GM18519 (cell line): ENCODE results near the gene SLC25A30.
"Not testable (repeated sequence)": the region's sequence is repeated elsewhere in the genome, so short reads cannot be mapped to it uniquely, and the experiment has no call there.

Experiments used
- ATAC-seq: cut with Tn5 transposase; IDR thresholded peaks from one replicate; pipeline ENCODE4 v1.9.1; 2021; ENCODE audit warnings: mild to moderate bottlenecking, moderate library complexity; ENCODE audit not compliant: unreplicated experiment, low FRiP score

Gene SLC25A30

DNA sequence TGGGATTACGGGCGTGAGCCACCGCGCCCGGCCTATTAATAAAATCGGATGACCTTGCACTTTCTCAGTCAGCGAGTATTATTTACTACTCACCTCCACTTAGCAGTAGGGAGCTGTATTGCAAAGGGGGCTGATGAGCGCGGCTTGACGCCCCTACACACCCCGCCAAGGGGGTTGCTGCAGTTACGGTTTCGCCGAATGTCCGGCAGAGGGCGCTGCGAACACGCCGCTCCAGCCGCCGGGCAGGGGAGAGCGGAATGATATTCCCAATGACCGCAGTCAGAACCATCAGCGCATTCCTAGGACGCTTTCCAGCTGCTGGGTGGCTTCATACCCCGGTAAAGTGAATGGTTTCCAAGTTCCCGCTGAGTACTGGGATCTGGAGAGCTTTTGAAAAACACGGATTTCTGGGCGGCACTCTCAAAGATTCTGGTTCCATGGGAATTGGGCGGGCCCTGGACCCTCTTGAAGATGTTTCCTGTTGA is 47.2 kb downstream of the SLC25A30 start:
- no peak for ATAC-seq

DNA sequence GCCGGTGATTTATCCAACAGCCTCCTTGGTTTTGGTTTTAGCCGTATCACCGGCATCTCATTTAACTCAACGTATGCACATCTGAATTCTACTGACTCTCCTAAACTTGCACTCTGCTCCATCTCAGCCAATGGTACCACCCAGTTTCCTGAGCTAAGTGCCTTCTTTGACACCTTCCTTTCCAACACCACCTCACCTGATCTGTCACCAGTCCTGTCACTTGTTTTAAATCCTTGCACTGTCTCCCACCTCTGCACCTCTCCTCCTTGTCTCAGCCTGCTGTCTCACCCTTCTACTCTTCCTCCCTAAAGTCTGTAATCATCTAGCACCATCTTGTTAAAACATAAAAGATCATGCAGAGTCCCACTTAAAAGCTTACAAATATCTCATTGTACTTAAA is 49.1 kb downstream of the SLC25A30 start:
- ATAC-seq, result no peak

DNA sequence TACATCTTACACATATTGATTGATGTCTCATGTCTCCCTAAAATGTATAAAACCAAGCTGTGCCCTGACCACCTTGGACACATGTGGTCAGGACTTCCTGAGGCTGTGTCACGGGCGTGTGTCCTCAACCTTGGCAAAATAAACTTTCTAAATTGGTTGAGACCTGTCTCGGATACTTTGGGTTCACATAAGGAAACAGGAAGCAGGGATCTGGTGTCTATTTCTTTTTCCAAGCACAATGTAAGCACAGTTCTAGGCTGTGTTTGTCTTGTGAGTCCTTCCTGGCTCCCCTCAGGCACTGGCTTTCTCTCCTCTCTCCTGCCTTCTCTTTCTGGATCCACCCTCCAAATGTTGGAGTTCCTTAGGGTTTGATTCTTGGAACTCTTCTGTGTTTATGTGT is 49.6 kb downstream of the SLC25A30 start:
- ATAC-seq, result no peak

DNA sequence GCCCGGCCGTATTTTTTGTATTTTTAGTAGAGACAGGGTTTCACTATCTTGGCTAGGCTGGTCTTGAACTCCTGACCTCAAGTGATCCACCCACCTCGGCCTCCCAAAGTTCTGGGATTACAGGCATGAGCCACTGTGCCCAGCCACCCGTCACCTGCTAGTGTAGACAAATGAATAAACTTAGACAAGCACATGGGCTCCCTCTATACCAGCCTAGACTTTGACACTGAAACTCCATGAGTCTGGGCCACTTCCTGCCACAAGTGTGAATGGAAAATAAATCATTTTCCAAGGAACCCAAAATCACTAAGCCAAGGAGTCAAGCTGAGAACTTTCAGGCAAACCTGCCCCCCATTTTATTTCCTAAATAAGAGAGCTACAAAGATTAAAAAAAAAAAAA is 50.2 kb downstream of the SLC25A30 start:
- no peak for ATAC-seq

DNA sequence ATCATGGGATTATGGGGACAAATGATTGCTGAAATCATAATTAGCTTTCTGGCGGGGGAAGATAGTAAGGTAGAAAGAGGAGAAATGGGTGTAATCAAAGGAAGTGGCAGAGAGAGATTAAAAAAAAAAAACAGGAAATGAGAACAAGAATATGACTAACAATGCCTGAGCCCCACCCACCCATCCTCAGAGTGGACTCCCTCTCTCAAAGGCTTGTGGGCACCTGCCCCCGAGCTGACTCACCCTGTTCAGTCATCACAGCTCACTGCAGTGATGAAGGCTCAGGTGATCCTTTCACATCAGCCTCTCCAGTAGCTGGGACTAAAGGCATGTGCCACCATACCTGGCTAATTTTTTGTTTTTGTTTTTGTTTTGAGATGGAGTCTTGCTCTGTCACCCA is 50.8 kb downstream of the SLC25A30 start:
- ATAC-seq, result no peak

DNA sequence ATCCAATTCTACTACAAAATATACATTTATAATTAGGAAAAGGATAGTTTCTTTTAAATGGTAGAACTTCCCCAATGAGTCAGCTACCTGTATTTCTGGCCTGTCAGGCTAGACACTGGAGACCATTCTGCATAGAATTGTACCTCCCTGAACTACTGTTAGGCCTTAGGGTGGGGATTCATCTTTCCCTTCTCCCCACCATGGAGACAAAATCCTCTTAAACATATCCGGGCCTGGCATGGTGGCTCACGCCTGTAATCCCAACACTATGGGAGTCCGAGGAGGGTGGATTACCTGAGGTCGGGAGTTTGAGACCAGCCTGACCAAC is 52.7 kb downstream of the SLC25A30 start:
- no peak for ATAC-seq

DNA sequence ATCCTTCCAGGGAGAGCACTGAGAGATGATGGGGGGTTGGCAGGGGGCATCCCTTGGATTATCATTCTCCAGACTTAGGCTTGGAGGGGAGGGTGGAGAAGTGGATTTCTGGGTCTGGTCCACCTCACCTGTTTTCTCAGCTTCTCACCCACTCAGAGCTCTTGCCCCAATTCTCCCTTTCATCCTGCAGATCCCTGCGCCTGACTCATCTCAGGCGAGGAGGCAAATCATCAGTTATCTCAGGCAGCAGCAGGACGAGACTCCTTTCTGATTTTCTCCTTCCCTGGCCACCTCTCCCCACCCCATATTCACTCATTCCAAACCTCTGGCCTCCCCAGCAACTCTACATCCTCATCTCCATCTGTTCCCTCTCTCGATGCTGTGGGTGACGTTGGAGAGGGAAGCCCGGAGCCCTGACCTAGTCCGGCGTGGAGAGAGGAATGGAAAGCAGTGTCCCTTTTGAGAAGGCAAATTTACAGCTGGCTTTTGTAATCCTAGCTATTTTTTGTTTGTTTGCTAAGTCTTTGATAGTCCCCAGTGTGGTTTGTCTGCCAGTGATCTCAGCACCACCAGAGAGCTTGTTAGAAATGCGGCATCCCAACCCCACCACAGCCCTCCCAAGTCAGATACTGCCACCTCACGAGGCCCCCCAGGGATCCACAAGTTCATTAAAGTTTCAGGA is 53.2 kb downstream of the SLC25A30 start:
- ATAC-seq, result no peak

DNA sequence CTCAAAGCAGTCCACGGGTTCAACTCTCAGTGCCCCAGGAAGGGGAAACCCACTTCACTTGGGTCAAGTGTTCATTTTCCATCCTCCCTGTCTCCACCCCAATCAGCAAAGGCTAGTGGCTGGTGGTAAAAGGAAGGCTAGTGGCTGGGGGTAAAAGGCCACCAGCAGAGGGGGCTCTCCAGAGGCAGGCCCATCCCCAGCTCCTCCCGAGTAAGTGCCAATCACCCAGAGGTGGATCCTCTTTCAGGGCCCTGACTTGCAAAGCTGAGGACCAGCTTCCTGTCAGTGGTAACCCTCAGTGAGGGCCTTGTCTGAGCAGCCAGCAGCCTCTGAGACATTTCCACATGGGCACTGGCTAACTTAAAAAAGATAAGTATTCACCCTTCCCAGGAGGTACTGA is 55.2 kb downstream of the SLC25A30 start:
- ATAC-seq, result no peak

DNA sequence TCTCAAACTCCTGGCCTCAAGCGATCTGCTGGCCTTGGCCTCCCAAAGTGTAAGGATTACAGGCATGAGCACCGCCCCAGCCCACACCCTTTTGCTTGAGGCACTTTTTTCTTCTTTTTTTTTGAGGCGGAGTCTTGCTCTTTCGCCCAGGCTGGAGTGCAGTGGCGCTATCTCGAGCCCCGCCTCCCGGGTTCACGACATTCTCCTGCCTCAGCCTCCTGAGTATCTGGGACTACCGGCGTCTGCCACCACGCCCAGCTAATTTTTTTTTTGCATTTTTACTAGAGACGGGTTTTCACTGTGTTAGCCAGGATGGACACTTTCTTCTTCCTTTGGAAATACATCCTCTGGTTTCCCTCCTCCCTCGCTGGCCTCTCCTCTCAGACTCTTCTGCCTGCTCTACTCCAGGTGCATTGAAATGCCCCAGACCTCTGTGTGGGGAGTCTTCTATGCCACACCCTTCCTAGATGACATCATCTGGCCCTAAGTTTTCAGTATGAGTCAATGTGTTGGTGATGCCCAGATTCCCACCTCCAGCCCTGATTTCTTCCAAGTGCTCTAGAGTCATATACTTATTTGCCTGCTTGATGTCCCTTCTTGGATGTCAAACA is 56.5 kb downstream of the SLC25A30 start:
- no peak for ATAC-seq

DNA sequence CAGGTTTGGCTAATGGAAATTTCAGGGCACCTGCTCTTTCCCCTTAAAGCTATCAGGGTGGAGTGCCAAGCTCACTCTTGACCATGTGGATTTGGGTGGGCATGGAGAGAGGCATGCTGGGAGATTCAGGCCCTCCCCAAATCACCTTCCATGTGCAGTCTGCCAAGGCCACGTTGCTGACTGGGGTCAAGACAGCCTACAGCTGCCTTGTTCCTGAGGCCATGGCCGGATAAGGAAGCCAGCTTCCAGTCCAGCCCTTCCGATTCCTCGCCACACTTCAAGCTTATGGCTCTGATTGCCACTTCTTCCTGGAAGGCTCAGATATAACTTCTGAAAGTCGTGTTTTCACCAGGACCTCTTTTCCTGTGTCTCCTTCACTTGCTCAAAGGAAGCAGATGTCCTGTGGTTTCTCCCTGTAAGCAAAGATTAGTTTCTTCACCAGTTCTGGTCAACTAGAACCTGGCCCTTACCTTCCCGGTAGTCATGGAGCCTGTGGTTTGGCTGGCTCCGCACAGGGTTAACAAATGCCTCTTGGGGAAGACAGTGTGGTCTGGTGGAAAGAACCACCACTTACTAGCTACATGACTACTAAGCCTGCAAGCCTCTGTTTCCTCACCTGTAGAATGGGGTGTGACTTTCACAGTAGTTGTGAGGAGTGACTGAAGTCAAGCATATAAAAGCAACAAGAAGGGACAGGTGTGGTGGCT is 61.1 kb downstream of the SLC25A30 start:
- no peak for ATAC-seq

DNA sequence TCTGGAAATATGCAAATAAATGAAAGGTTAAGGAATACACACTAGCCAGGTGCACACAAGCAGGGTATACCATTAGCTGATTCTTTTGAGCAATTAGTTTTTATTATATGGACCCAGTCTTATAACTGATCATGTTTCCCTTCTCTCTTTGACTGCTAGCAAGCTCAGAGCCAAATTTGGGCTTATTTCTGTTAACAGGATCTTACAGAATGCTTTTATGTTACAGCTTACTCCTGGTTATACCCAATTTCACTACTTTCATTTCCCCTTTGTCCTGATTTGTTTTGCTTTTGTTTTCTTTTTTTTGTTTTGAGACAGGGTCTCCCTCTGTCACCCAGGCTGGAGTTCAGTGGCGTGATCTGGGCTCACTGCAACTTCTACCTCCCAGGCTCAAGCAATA is 64.3 kb downstream of the SLC25A30 start:
- no peak for ATAC-seq

DNA sequence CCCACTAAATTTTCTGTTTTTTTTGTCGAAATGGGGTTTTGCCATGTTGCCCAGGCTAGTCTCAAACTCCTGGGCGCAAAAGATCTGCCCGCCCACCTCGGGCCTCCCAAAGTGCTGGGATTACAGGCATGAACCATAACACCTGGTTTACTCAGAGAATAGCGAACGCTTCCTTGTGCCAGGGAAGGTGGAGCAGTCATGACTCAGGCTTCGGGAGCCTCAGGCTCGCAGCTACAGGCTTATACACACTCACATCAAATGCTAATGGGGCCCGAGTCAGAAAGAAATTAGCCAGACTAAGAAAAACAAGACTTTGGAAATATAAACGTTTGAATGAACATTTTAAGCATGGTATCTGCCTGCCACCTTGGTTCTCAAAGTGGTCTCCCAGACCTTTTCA is 66.1 kb downstream of the SLC25A30 start:
- no peak for ATAC-seq

DNA sequence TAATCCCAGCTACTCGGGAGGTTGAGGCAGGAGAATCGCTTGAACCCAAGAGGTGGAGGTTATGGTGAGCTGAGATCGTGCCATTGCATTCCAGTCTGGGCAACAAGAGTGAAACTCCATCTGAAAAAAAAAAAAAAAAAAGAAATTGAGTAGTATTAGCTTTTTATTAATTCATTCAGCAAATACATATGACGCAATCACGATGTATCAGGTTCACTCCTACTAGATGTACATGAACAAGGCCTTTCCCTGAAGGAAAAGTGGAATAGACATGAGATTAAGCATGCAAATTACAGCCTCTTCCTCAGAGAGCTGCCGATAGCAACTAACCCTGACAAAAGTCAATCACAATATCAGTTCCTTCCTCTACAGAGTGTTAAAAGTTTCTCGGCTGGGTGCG is 68.0 kb downstream of the SLC25A30 start:
- ATAC-seq, result no peak

DNA sequence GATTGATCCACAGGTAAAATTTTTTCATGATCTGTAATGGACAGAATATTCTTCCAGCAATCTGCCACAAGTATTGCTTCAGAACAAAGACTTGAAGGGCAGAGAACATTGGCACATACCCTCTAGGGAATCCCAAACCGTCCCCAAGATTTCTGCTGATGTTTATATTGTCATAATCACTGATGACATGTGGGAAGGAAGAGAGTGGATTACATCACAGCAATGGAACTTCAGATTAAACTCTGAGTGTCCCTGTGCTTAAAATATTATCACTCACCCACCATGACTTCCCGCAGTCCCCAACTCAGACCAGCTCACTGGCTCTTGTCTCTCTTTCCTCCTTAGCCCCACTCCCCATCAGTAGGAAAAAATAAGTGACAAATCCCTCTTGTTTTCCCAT is 68.7 kb downstream of the SLC25A30 start:
- no peak for ATAC-seq

DNA sequence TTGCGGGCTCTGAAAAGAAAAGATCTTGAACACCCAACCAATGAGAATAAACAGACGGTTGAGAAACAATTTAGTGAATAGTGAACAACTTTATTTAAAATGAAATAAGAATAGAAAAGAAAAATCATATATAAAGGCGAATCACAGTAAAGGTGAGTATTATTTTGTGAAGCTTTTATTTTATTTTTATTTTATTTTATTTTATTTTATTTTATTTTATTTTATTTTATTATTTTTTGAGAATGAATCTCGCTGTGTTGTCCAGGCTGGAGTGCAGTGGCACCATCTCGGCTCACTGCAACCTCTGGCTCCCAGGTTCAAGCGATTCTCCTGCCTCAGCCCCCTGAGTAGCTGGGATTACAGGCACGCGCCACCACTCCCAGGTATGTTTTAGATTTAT is 74.1 kb downstream of the SLC25A30 start:
- ATAC-seq, result not testable (repeated sequence)
